Measurements from ENCODE around the gene COIL. TPM values are rescaled to one million over a fixed set of nuclear protein-coding genes. Genes with fewer than 3 reads are reported as not detected.

Gene COIL
- total RNA-seq, 2 experiments from 2014 or later = 20.5 to 20.7 TPM

DNA sequence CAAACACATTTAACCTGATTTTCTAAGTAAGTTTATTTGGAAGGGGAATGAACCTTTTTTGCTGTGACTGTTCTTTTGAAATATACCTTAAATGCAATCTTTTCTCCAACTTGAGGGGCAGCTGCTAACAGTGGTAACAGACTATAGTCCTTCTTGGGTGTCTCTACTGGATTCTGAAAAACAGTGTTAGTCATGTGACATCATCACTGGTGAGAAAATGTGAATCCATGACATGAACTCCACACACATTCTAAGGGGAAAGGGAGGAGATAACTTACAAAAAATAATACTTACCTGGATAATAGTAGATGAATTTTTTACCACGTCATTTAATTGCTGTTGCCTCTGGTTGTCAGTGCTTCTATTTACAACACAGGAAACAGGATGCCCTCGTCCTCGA is 11.3 kb downstream of the COIL start:
- Histone ChIP-seq H3K27ac (ENCODE audit: low read depth, low read length, poor library complexity, severe bottlenecking) (no peak overlapping the region), H2AFZ (ENCODE audit: low read length) (no peak overlapping the region), H3K4me1 (ENCODE audit: insufficient read depth, low read length, poor library complexity, severe bottlenecking) (no peaks in the 10 kb centered on the region), H3K4me2 (ENCODE audit: low read length) (no peak overlapping the region), H3K9me2 (ENCODE audit: insufficient read depth, low read length) (no peaks in the 10 kb centered on the region), H3K4me3 (ENCODE audit: low read depth, low read length, poor library complexity, severe bottlenecking) (no peak overlapping the region), H3K9me3 (ENCODE audit: low read length) (no peaks in the 10 kb centered on the region), H4K20me1 (ENCODE audit: insufficient read depth, low read length) (no peaks in the 10 kb centered on the region; the same call in 1 of the 2 replicates), H3K79me2 (ENCODE audit: insufficient read depth, low read depth, low read length) (peaks cover 10% of the 10 kb centered on the region; the same call in 1 of the 2 replicates), H3K36me3 (ENCODE audit: insufficient read depth, low read length) (peaks cover 82% of the 10 kb centered on the region)
- ChIA-PET POLR2A (interaction anchor here (0.8 kb wide), 1 partner anchor 74 kb away, joined by 3 read pairs; no protein-coding TSS in a partner anchor), CTCF (ENCODE audit: unreplicated experiment) (no interaction called here)
- intact Hi-C loops (cut with micrococcal nuclease; ENCODE audit: unreplicated experiment) = no loop called here
- DNase-seq (ENCODE audit: low spot score) = no peak
- BruUV-seq (replicated peaks) = no TSS peak
- TF ChIP-seq, protein P1, sequence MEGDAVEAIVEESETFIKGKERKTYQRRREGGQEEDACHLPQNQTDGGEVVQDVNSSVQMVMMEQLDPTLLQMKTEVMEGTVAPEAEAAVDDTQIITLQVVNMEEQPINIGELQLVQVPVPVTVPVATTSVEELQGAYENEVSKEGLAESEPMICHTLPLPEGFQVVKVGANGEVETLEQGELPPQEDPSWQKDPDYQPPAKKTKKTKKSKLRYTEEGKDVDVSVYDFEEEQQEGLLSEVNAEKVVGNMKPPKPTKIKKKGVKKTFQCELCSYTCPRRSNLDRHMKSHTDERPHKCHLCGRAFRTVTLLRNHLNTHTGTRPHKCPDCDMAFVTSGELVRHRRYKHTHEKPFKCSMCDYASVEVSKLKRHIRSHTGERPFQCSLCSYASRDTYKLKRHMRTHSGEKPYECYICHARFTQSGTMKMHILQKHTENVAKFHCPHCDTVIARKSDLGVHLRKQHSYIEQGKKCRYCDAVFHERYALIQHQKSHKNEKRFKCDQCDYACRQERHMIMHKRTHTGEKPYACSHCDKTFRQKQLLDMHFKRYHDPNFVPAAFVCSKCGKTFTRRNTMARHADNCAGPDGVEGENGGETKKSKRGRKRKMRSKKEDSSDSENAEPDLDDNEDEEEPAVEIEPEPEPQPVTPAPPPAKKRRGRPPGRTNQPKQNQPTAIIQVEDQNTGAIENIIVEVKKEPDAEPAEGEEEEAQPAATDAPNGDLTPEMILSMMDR (conservative IDR thresholded peaks at IDR 0.05; ENCODE audit: low read length) = no peak
- TF ChIP-seq EZH2phosphoT487 (IDR thresholded peaks at IDR 0.05; ENCODE audit: borderline replicate concordance, low read depth, low read length) = no peak

DNA sequence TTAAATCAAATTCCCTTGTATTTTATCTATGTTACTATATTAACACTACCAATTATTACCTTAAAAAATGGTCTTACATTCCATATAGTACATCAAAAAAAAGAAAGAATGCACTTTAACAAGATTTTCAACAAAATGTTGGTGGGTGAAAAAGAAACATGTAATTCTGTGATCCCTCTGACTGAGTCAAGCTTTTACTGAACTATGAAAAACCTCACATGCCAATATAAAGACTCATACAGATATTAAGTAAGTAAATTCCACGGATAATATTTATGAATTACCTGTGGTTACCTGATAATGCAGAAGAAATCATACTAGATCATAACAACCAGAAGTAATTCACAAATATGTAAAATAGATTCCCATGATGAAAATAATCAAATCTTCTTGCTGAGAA is 12.4 kb downstream of the COIL start:
- peaks cover 87% of the 10 kb centered on the region for H3K36me3 ChIP-seq (ENCODE audit: insufficient read depth, low read length)
- no peaks in the 10 kb centered on the region for H3K4me1 ChIP-seq (ENCODE audit: insufficient read depth, low read length, poor library complexity, severe bottlenecking)
- no peak for DNase-seq (ENCODE audit: low spot score)
- intact Hi-C loops (cut with micrococcal nuclease; ENCODE audit: unreplicated experiment) = no loop called here
- ChIA-PET POLR2A (no interaction called here), CTCF (ENCODE audit: unreplicated experiment) (no interaction called here)
- no peak overlapping the region for H3K4me2 ChIP-seq (ENCODE audit: low read length)
- H3K27ac ChIP-seq (ENCODE audit: low read depth, low read length, poor library complexity, severe bottlenecking) = no peak overlapping the region
- no TSS peak for BruUV-seq (replicated peaks)
- H3K9me3 ChIP-seq (ENCODE audit: low read length) = no peaks in the 10 kb centered on the region
- no peak overlapping the region for H3K4me3 ChIP-seq (ENCODE audit: low read depth, low read length, poor library complexity, severe bottlenecking)
- no peaks in the 10 kb centered on the region; the same call in 1 of the 2 replicates for H4K20me1 ChIP-seq (ENCODE audit: insufficient read depth, low read length)
- no peak overlapping the region for H2AFZ ChIP-seq (ENCODE audit: low read length)
- no peaks in the 10 kb centered on the region for H3K9me2 ChIP-seq (ENCODE audit: insufficient read depth, low read length)
- peaks cover 8% of the 10 kb centered on the region; the same call in 1 of the 2 replicates for H3K79me2 ChIP-seq (ENCODE audit: insufficient read depth, low read depth, low read length)
- no peak for TF ChIP-seq EZH2phosphoT487 (IDR thresholded peaks at IDR 0.05; ENCODE audit: borderline replicate concordance, low read depth, low read length)
- TF ChIP-seq, protein P1 (conservative IDR thresholded peaks at IDR 0.05; ENCODE audit: low read length) = no peak

GRCh38 chr17:56947741-56948140 is 13.1 kb downstream of the COIL start:
- Histone ChIP-seq H3K4me3 (ENCODE audit: low read depth, low read length, poor library complexity, severe bottlenecking) (no peak overlapping the region), H2AFZ (ENCODE audit: low read length) (no peak overlapping the region), H3K79me2 (ENCODE audit: insufficient read depth, low read depth, low read length) (peaks cover 5% of the 10 kb centered on the region; the same call in 1 of the 2 replicates), H3K9me3 (ENCODE audit: low read length) (no peaks in the 10 kb centered on the region), H3K27ac (ENCODE audit: low read depth, low read length, poor library complexity, severe bottlenecking) (no peak overlapping the region), H3K36me3 (ENCODE audit: insufficient read depth, low read length) (peaks cover 88% of the 10 kb centered on the region), H3K9me2 (ENCODE audit: insufficient read depth, low read length) (no peaks in the 10 kb centered on the region), H4K20me1 (ENCODE audit: insufficient read depth, low read length) (no peaks in the 10 kb centered on the region; the same call in 1 of the 2 replicates), H3K4me1 (ENCODE audit: insufficient read depth, low read length, poor library complexity, severe bottlenecking) (no peaks in the 10 kb centered on the region), H3K4me2 (ENCODE audit: low read length) (no peak overlapping the region)
- no TSS peak for BruUV-seq (replicated peaks)
- DNase-seq (ENCODE audit: low spot score) = no peak
- ChIA-PET POLR2A (no interaction called here), CTCF (ENCODE audit: unreplicated experiment) (no interaction called here)
- intact Hi-C loops (cut with micrococcal nuclease; ENCODE audit: unreplicated experiment) = no loop called here
- TF ChIP-seq EZH2phosphoT487 (IDR thresholded peaks at IDR 0.05; ENCODE audit: borderline replicate concordance, low read depth, low read length) = no peak
- TF ChIP-seq, protein P1 (conservative IDR thresholded peaks at IDR 0.05; ENCODE audit: low read length) = no peak
